HepG2 (cell line): ENCODE data around the gene STK40. TPM values are rescaled to one million over a fixed set of nuclear protein-coding genes. Genes with fewer than 3 reads are reported as not detected.

Source experiments
- ATAC-seq: fragments of 200-7000 bp; cut with Tn5 transposase; 3 replicates; pipeline ENCODE4 v1.9.1; 2020; ENCODE audit warnings: mild to moderate bottlenecking, moderate library complexity
- BruUV-seq: library from RNA; stranded (reverse); fragments of 400-500 nt; replicated peaks from 2 replicates; lab custom pipeline; 2021; lab: Mats Ljungman, UMichigan
- CTCF ChIA-PET: fragments of 300-600 bp; formaldehyde crosslinking; extraction: SDS; loops from one replicate; lab custom pipeline; 2021; ENCODE audit warnings: low total read pairs, inconsistent platforms, low intra/inter-chr PET ratio; lab: Yijun Ruan, JAX
- POLR2A ChIA-PET: fragments of 350-600 bp; sonication (Branson Sonifier 250); formaldehyde crosslinking; loops from one replicate; lab custom pipeline; 2020; ENCODE audit warnings: antibody characterized with exemption, inconsistent platforms; lab: Yijun Ruan, JAX
- DNase-seq: peaks from one replicate; pipeline ENCODE4 v3.0.0-alpha.2; 2015; ENCODE audit warnings: low spot score
- FAIRE-seq: peaks from 3 replicates; lab custom pipeline; 2011; peaks lifted over from hg19 to GRCh38; lab: Jason Lieb, UNC
- H2AFZ ChIP-seq: one replicate; pipeline ENCODE4 v1.6.1; 2011; ENCODE audit warnings: low read length, inconsistent platforms
- H3K27ac ChIP-seq: fragments of 300-600 bp; 3 replicates; pipeline ENCODE4 v1.8.0; 2011; ENCODE audit warnings: mixed run types, mild to moderate bottlenecking, mixed read lengths, low read length, inconsistent platforms; ENCODE audit not compliant: insufficient read depth; ENCODE audit errors: extremely low read length
- H3K27me3 ChIP-seq, 2 experiments: fragments of 200-600 bp in 1 of 2; 2 replicates in 1 of 2; 3 replicates in 1 of 2; pipeline versions ENCODE4 v1.6.0 to v1.8.0; 2011; ENCODE audit warnings: low read length in 2 of 2, mild to moderate bottlenecking in 2 of 2, moderate library complexity in 2 of 2, inconsistent platforms in 1 of 2; ENCODE audit not compliant: insufficient read depth in 2 of 2, control insufficient read depth in 1 of 2
- H3K36me3 ChIP-seq, 2 experiments: fragments of 200-600 bp in 1 of 2; replicated peaks in 1 of 2; 2 replicates in 1 of 2; 3 replicates in 1 of 2; pipeline versions ENCODE4 v1.5.1 to v1.8.0; 2011; ENCODE audit warnings: low read length in 2 of 2, inconsistent platforms in 1 of 2; ENCODE audit not compliant: insufficient read depth in 2 of 2, control insufficient read depth in 1 of 2
- H3K4me1 ChIP-seq: 2 replicates; pipeline ENCODE4 v1.5.1; 2012; ENCODE audit warnings: low read length, inconsistent platforms; ENCODE audit not compliant: insufficient read depth
- H3K4me2 ChIP-seq: 2 replicates; pipeline ENCODE4 v1.6.0; 2011; ENCODE audit warnings: low read depth, low read length, inconsistent platforms
- H3K4me3 ChIP-seq, 3 experiments: fragments of 200-600 bp in 1 of 3; sonication (generic), shearing (Covaris generic) in 1 of 3; replicated peaks in 1 of 3; 2 replicates each; pipeline ENCODE4 v1.5.1; 2011 to 2016; ENCODE audit warnings: low read length in 3 of 3, inconsistent platforms in 2 of 3, low read depth in 2 of 3, mild to moderate bottlenecking in 2 of 3, control low read depth in 1 of 3, mixed read lengths in 1 of 3; ENCODE audit not compliant: insufficient read depth in 1 of 3
- H3K79me2 ChIP-seq: one replicate; pipeline ENCODE4 v1.6.1; 2011; ENCODE audit warnings: low read length, inconsistent platforms; ENCODE audit not compliant: insufficient read depth
- H3K9ac ChIP-seq: 2 replicates; pipeline ENCODE4 v1.6.0; 2011; ENCODE audit warnings: mild to moderate bottlenecking, low read depth, low read length, inconsistent platforms; ENCODE audit not compliant: insufficient read depth
- H3K9me3 ChIP-seq: 2 replicates; pipeline ENCODE4 v1.5.1; 2012; ENCODE audit warnings: mild to moderate bottlenecking, low read length
- H4K20me1 ChIP-seq: 2 replicates; pipeline ENCODE4 v1.6.0; 2011; ENCODE audit warnings: inconsistent platforms, mild to moderate bottlenecking, low read length, moderate library complexity; ENCODE audit not compliant: insufficient read depth
- ATF5 ChIP-seq: sonication (generic); formaldehyde crosslinking; IDR thresholded peaks from 2 replicates; pipeline ENCODE4 v1.4.0; 2020; ENCODE audit warnings: mild to moderate bottlenecking, low read depth, missing genetic modification reagents
- BRD4 ChIP-seq: sonication (generic); formaldehyde crosslinking; IDR thresholded peaks from 2 replicates; pipeline ENCODE4 v1.4.0; 2020; ENCODE audit warnings: missing genetic modification reagents
- DBP ChIP-seq: sonication (generic); formaldehyde crosslinking; IDR thresholded peaks from 2 replicates; pipeline ENCODE4 v1.4.0; 2020; ENCODE audit warnings: missing genetic modification reagents; ENCODE audit errors: not compliant biosample characterization
- GZF1 ChIP-seq: sonication (generic); formaldehyde crosslinking; IDR thresholded peaks from 2 replicates; pipeline ENCODE4 v1.5.1; 2020; ENCODE audit warnings: mild to moderate bottlenecking, missing genetic modification reagents
- HCFC1 ChIP-seq: fragments of 150-350 bp; IDR thresholded peaks from 2 replicates; pipeline ENCODE4 v1.6.1; 2014; ENCODE audit warnings: low read depth, low read length
- HIC2 ChIP-seq: sonication (generic); formaldehyde crosslinking; IDR thresholded peaks from 2 replicates; pipeline ENCODE4 v1.9.0; 2022; ENCODE audit warnings: low read depth, missing genetic modification reagents
- ISL2 ChIP-seq: sonication (generic); formaldehyde crosslinking; IDR thresholded peaks from 2 replicates; pipeline ENCODE4 v1.5.0; 2020; ENCODE audit warnings: missing genetic modification reagents
- LBX2 ChIP-seq: sonication (generic); formaldehyde crosslinking; IDR thresholded peaks from 2 replicates; pipeline ENCODE4 v1.5.0; 2020; ENCODE audit warnings: missing genetic modification reagents, mild to moderate bottlenecking, borderline replicate concordance
- MAFG ChIP-seq: sonication (generic); formaldehyde crosslinking; IDR thresholded peaks from 2 replicates; pipeline ENCODE4 v1.5.1; 2020; ENCODE audit warnings: mild to moderate bottlenecking, missing genetic modification reagents
- POLR2AphosphoS5 ChIP-seq: IDR thresholded peaks from 2 replicates; pipeline ENCODE4 v1.6.1; 2012; ENCODE audit warnings: low read depth, low read length
- STAG1 ChIP-seq: sonication (generic); formaldehyde crosslinking; IDR thresholded peaks from 2 replicates; pipeline ENCODE4 v1.4.0; 2020; ENCODE audit warnings: missing genetic modification reagents
- XRCC5 ChIP-seq: fragments of 200-400 bp; formaldehyde crosslinking; optimal IDR thresholded peaks from 2 replicates; pipeline ENCODE3; 2017; ENCODE audit warnings: mild to moderate bottlenecking, low read length
- ZBTB20 ChIP-seq: sonication (generic); formaldehyde crosslinking; IDR thresholded peaks from 2 replicates; pipeline ENCODE4 v1.8.1; 2023; ENCODE audit warnings: missing genetic modification reagents, low read depth, mild to moderate bottlenecking, borderline replicate concordance
- ZNF549 ChIP-seq: sonication (generic); formaldehyde crosslinking; IDR thresholded peaks from 2 replicates; pipeline ENCODE4 v1.5.0; 2020; ENCODE audit warnings: missing genetic modification reagents
- ZNF614 ChIP-seq: IDR thresholded peaks from 2 replicates; pipeline ENCODE4 v1.6.1; 2018; ENCODE audit warnings: missing biosample characterization, missing genetic modification reagents, inconsistent platforms, borderline replicate concordance
- ZSCAN20 ChIP-seq: sonication (generic); formaldehyde crosslinking; IDR thresholded peaks from 2 replicates; pipeline ENCODE4 v1.4.0; 2020; ENCODE audit warnings: missing genetic modification reagents, mild to moderate bottlenecking, borderline replicate concordance
- WGBS: methylation state at CpG from one replicate; pipeline ENCODE4 v1.1.6; 2017; ENCODE audit warnings: low lambda C conversion rate; 5-methylcytosine and 5-hydroxymethylcytosine counted together
- in situ Hi-C: cut with HindIII; loops from 2 replicates; pipeline ENCODE4 v1.10.0; 2017; ENCODE audit warnings: low pct_unique_long_range_greater_than_20kb; ENCODE audit not compliant: extremely low pct_ligation_motif_present
- intact Hi-C: fragments of 100-400 bp; cut with micrococcal nuclease; formaldehyde crosslinking; loops from one replicate; pipeline ENCODE4 v1.10.0; 2022; ENCODE audit not compliant: unreplicated experiment
- polyA plus RNA-seq, 8 experiments: library from polyadenylated mRNA; depleted of rRNA in 3 of 8; stranded (reverse) in 7 of 8; unstranded in 1 of 8; fragments of >200 nt; fragmentation: Illumina TruSeq in 4 of 8; extraction: Trizol in 4 of 8; gene quantifications; 2 replicates each; pipeline versions ENCODE4 v1.2.1 to v1.2.3, GENCODE V29; 2011 to 2016; ENCODE audit warnings: low read depth in 4 of 8, missing spikeins in 1 of 8, mixed read lengths in 1 of 8; ENCODE audit not compliant: insufficient read depth in 1 of 8
- total RNA-seq, 5 experiments: library from RNA; depleted of rRNA; stranded (reverse); fragments of >200 nt; fragmentation: Illumina TruSeq; extraction: Trizol; gene quantifications; 2 replicates each; pipeline ENCODE4 v1.2.3, GENCODE V29; 2016; ENCODE audit warnings: low read depth in 1 of 5
- TF ChIP-seq, protein P1 (sequence below): sonication (generic); formaldehyde crosslinking; IDR thresholded peaks from 2 replicates; pipeline ENCODE4 v1.4.0; 2020; ENCODE audit warnings: mild to moderate bottlenecking, missing genetic modification reagents

STK40 gene
- total and polyA plus RNA-seq, 2 of the 13 experiments (the other 11 are each of a cell fraction or from before 2014, with no cell fraction given) = 33.8 to 35.1 TPM

GRCh38 chr1:36306210-36306901 lies 79.4 kb downstream of the STK40 start, which contains the start of gene SH3D21:
SH3D21 (plus strand) TSS chr1:36306368; CDS start chr1:36306421, 53 bp downstream.
- H3K36me3 ChIP-seq = peaks cover 18 to 38% of the 10 kb centered on the region in 2 experiments; a peak in 4 of 5 replicates
- H3K4me3 ChIP-seq = peak within 1 kb of the TSS; percentile 82 to 88 (median 85)
- no peak within 1 kb of the TSS for H2AFZ ChIP-seq
- H3K4me2 ChIP-seq = peak within 1 kb of the TSS; percentile 96
- H3K4me1 ChIP-seq = peaks cover 29% of the 10 kb centered on the region
- FAIRE-seq (no peak), DNase-seq (peak; percentile 67), ATAC-seq (peak; percentile 88)
- intact Hi-C loops (loop anchor here (2.0 kb wide), 1 partner anchor 18 kb away; no protein-coding TSS in a partner anchor), in situ Hi-C loops (no loop called here)
- H4K20me1 ChIP-seq = no peaks in the 10 kb centered on the region
- H3K27ac ChIP-seq = peak within 1 kb of the TSS; percentile 88
- H3K79me2 ChIP-seq = peaks cover 8% of the 10 kb centered on the region
- no peaks in the 10 kb centered on the region for H3K27me3 ChIP-seq
- H3K9ac ChIP-seq = peak within 1 kb of the TSS; percentile 81
- BruUV-seq = no TSS peak
- no CpG with 5 or more reads among the region's 65 CpGs for WGBS
- ChIA-PET CTCF (no interaction called here), POLR2A (interaction anchor here (0.6 to 3.6 kb wide), 15 partner anchors 9 to 191 kb away, joined by 3 to 58 read pairs (median 5); partner anchors contain the start of genes EVA1B, THRAP3 and TRAPPC3)
- no peaks in the 10 kb centered on the region for H3K9me3 ChIP-seq
- 0 out of 2 replicates have a peak, but pooled peaks have one; percentile 17 for TF ChIP-seq MAFG (CRISPR knock-in tag)
- TF ChIP-seq HIC2 (CRISPR knock-in tag) = peak; percentile 52; the same call in 1 of the 2 replicates
- TF ChIP-seq ISL2 (CRISPR knock-in tag) = peak; percentile 36; the same call in 1 of the 2 replicates
- no peak for TF ChIP-seq ZBTB20
- peak; percentile 44 for TF ChIP-seq POLR2AphosphoS5
- peak; percentile 67 for TF ChIP-seq DBP (CRISPR knock-in tag)
- TF ChIP-seq HCFC1 = no peak
- TF ChIP-seq ATF5 (CRISPR knock-in tag) = no peak
- TF ChIP-seq, protein P1, sequence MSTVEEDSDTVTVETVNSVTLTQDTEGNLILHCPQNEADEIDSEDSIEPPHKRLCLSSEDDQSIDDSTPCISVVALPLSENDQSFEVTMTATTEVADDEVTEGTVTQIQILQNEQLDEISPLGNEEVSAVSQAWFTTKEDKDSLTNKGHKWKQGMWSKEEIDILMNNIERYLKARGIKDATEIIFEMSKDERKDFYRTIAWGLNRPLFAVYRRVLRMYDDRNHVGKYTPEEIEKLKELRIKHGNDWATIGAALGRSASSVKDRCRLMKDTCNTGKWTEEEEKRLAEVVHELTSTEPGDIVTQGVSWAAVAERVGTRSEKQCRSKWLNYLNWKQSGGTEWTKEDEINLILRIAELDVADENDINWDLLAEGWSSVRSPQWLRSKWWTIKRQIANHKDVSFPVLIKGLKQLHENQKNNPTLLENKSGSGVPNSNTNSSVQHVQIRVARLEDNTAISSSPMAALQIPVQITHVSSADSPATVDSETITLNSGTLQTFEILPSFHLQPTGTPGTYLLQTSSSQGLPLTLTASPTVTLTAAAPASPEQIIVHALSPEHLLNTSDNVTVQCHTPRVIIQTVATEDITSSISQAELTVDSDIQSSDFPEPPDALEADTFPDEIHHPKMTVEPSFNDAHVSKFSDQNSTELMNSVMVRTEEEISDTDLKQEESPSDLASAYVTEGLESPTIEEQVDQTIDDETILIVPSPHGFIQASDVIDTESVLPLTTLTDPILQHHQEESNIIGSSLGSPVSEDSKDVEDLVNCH = 0 out of 2 replicates have a peak, but pooled peaks have one; percentile 25
- TF ChIP-seq STAG1 (CRISPR knock-in tag) = peak; percentile 30
- TF ChIP-seq GZF1 = 0 out of 2 replicates have a peak, but pooled peaks have one; percentile 27
- TF ChIP-seq ZSCAN20 = 0 out of 2 replicates have a peak, but pooled peaks have one; percentile 51
- TF ChIP-seq LBX2 (CRISPR knock-in tag) = peak; percentile 79
- 0 out of 2 replicates have a peak, but pooled peaks have one; percentile 29 for TF ChIP-seq BRD4 (CRISPR knock-in tag)
- no peak for TF ChIP-seq ZNF549 (CRISPR knock-in tag)
- no peak for TF ChIP-seq ZNF614 (CRISPR knock-in tag)
- TF ChIP-seq XRCC5 = no peak
